DOHH2 (cell line): ENCODE measurements around the gene AP3D1.

Experiments
- EZH2phosphoT487 ChIP-seq: fragments of 200-600 bp; sonication (generic); IDR thresholded peaks from 2 replicates; pipeline ENCODE4 v1.6.1; 2017; ENCODE audit warnings: borderline replicate concordance, mild to moderate bottlenecking, antibody characterized with exemption, low read length, moderate library complexity, mixed read lengths
- TF ChIP-seq, protein P1 (sequence below): fragments of 200-600 bp; sonication (generic); IDR thresholded peaks from one replicate; pipeline ENCODE4 v1.5.1; 2014; ENCODE audit warnings: antibody characterized with exemption, mild to moderate bottlenecking, low read depth, low read length; ENCODE audit not compliant: poor library complexity, severe bottlenecking

GRCh38 chr19:2077398-2077797 is 74.0 kb downstream of the AP3D1 start:
- TF ChIP-seq, protein P1, sequence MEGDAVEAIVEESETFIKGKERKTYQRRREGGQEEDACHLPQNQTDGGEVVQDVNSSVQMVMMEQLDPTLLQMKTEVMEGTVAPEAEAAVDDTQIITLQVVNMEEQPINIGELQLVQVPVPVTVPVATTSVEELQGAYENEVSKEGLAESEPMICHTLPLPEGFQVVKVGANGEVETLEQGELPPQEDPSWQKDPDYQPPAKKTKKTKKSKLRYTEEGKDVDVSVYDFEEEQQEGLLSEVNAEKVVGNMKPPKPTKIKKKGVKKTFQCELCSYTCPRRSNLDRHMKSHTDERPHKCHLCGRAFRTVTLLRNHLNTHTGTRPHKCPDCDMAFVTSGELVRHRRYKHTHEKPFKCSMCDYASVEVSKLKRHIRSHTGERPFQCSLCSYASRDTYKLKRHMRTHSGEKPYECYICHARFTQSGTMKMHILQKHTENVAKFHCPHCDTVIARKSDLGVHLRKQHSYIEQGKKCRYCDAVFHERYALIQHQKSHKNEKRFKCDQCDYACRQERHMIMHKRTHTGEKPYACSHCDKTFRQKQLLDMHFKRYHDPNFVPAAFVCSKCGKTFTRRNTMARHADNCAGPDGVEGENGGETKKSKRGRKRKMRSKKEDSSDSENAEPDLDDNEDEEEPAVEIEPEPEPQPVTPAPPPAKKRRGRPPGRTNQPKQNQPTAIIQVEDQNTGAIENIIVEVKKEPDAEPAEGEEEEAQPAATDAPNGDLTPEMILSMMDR, result no peak
- TF ChIP-seq EZH2phosphoT487, result no peak
